HG03060 (cell line): ENCODE data around the gene LRPAP1.

ENCODE experiments used
- ATAC-seq: cut with Tn5 transposase; IDR thresholded peaks from one replicate; pipeline ENCODE4 v1.9.1; 2021; ENCODE audit warnings: low read depth, moderate number of reproducible peaks; ENCODE audit not compliant: unreplicated experiment

Gene LRPAP1

GRCh38 chr4:3476341-3476747, 55.9 kb downstream of the LRPAP1 start:
- ATAC-seq, result no peak

GRCh38 chr4:3475713-3476260, 56.4 kb downstream of the LRPAP1 start:
- no peak for ATAC-seq

- no peak for ATAC-seq
Measured at GRCh38 chr4:3475041-3475712, 57.0 kb downstream of the LRPAP1 start.

- no peak for ATAC-seq
Measured at GRCh38 chr4:3473996-3474765, 58.0 kb downstream of the LRPAP1 start.

GRCh38 chr4:3473181-3473950, 58.9 kb downstream of the LRPAP1 start:
- ATAC-seq, result no peak

GRCh38 chr4:3472411-3473141, 59.6 kb downstream of the LRPAP1 start:
- no peak for ATAC-seq

GRCh38 chr4:3471886-3472285, 60.3 kb downstream of the LRPAP1 start:
- ATAC-seq, result no peak

GRCh38 chr4:3471098-3471760, 61.0 kb downstream of the LRPAP1 start:
- ATAC-seq, result no peak

- ATAC-seq, result no peak
Measured at GRCh38 chr4:3470244-3471097, 61.8 kb downstream of the LRPAP1 start.

- ATAC-seq, result no peak
Measured at GRCh38 chr4:3469386-3470243, 62.6 kb downstream of the LRPAP1 start.

GRCh38 chr4:3468804-3469203, 63.4 kb downstream of the LRPAP1 start:
- ATAC-seq, result no peak

- no peak for ATAC-seq
Measured at GRCh38 chr4:3468154-3468553, 64.1 kb downstream of the LRPAP1 start.

GRCh38 chr4:3467601-3468031, 64.6 kb downstream of the LRPAP1 start:
- no peak for ATAC-seq

- no peak for ATAC-seq
Measured at GRCh38 chr4:3466691-3467600, 65.3 kb downstream of the LRPAP1 start.

- no peak for ATAC-seq
Measured at GRCh38 chr4:3465698-3466671, 66.2 kb downstream of the LRPAP1 start.
